ENCODE data around the gene USP20. TPM values are rescaled to one million over a fixed set of nuclear protein-coding genes. Genes with fewer than 3 reads are reported as not detected.
"Not testable (repeated sequence)": the region's sequence is repeated elsewhere in the genome, so short reads cannot be mapped to it uniquely, and the experiment has no call there.

The USP20 gene
- 10 to 100 TPM; 23.9 to 61.8 (median 52.0) TPM for total RNA-seq

- Histone ChIP-seq H3K27ac (peak within 1 kb of the TSS; percentile 77 to 86 (median 81)), H3K4me1 (peaks cover 19 to 45% of the 10 kb centered on the region in 2 donors), H3K36me3 (peaks cover 18 to 21% of the 10 kb centered on the region in 2 donors), H3K27me3 (no peaks in the 10 kb centered on the region), H3K9me3 (no peaks in the 10 kb centered on the region), H3K4me3 (replicated peaks in 1 of 3) (peak within 1 kb of the TSS; percentile 83 to 97 (median 93))
- DNase-seq, result peak; percentile 97
- intact Hi-C loops (cut with DNase I), result no loop called here
- 0% methylated on average over 9 to 13 of the region's 81 CpGs for WGBS, 2 donors
- TF ChIP-seq POLR2A (IDR thresholded peaks at IDR 0.05) (peak; percentile 44 to 97), CTCF (IDR thresholded peaks at IDR 0.05) (no peak)
These were observed at the start of gene USP20, which contains the start of gene C9orf78 for GRCh38 chr9:129835128-129835859. Gene USP20 (plus strand): TSS chr9:129835458. CDS start chr9:129852556, 17,098 bp downstream. Gene C9orf78 (minus strand): TSS chr9:129835275. CDS start chr9:129835221, 54 bp downstream.

GRCh38 chr9:129785866-129786265, 49.4 kb upstream of the USP20 start:
- Histone ChIP-seq H3K4me3 (replicated peaks in 1 of 3) (no peak overlapping the region), H3K27me3 (no peaks in the 10 kb centered on the region), H3K36me3 (no peaks in the 10 kb centered on the region), H3K9me3 (no peaks in the 10 kb centered on the region), H3K4me1 (no peaks in the 10 kb centered on the region), H3K27ac (no peak overlapping the region)
- no peak for DNase-seq
- intact Hi-C loops (cut with DNase I), result loop anchor here (5.0 kb wide), 2 partner anchors 139 to 654 kb away; no protein-coding TSS in a partner anchor
- TF ChIP-seq POLR2A (IDR thresholded peaks at IDR 0.05), result no peak
- TF ChIP-seq CTCF (IDR thresholded peaks at IDR 0.05), result no peak
- 78 to 100% methylated on average over 1 of the region's 1 CpG for WGBS, 2 donors

GRCh38 chr9:129786481-129786880, 48.8 kb upstream of the USP20 start:
- H3K27ac ChIP-seq, result no peak overlapping the region
- WGBS, 2 donors, result 83 to 84% methylated on average over 10 of the region's 10 CpGs
- H3K4me3 ChIP-seq (replicated peaks in 1 of 3), result no peak overlapping the region
- H3K27me3 ChIP-seq, result no peaks in the 10 kb centered on the region
- H3K9me3 ChIP-seq, result no peaks in the 10 kb centered on the region
- TF ChIP-seq POLR2A (IDR thresholded peaks at IDR 0.05) (no peak), CTCF (IDR thresholded peaks at IDR 0.05) (no peak)
- H3K4me1 ChIP-seq, result no peaks in the 10 kb centered on the region
- intact Hi-C loops (cut with DNase I), result loop anchor here (5.0 kb wide), 2 partner anchors 139 to 654 kb away; no protein-coding TSS in a partner anchor
- no peak for DNase-seq
- no peaks in the 10 kb centered on the region for H3K36me3 ChIP-seq

GRCh38 chr9:129794549-129794948, 40.7 kb upstream of the USP20 start:
- no peak for TF ChIP-seq POLR2A (IDR thresholded peaks at IDR 0.05)
- no peak for TF ChIP-seq CTCF (IDR thresholded peaks at IDR 0.05)
- Histone ChIP-seq H3K9me3 (no peaks in the 10 kb centered on the region), H3K36me3 (no peaks in the 10 kb centered on the region), H3K4me1 (no peaks in the 10 kb centered on the region), H3K4me3 (replicated peaks in 1 of 3) (no peak overlapping the region), H3K27me3 (no peaks in the 10 kb centered on the region), H3K27ac (no peak overlapping the region)
- 76 to 89% methylated on average over 6 to 8 of the region's 8 CpGs for WGBS, 2 donors
- DNase-seq, result no peak
- intact Hi-C loops (cut with DNase I), result no loop called here

GRCh38 chr9:129796029-129796428, 39.2 kb upstream of the USP20 start:
- H3K4me1 ChIP-seq; intact Hi-C loops (cut with DNase I); H3K4me3 ChIP-seq (replicated peaks in 1 of 3); H3K36me3 ChIP-seq; H3K9me3 ChIP-seq; DNase-seq; H3K27ac ChIP-seq; H3K27me3 ChIP-seq: not testable (repeated sequence)
- 57 to 65% methylated on average over 1 to 2 of the region's 2 CpGs for WGBS, 2 donors

Measured in thyroid gland (tissue), 4 donors.